Measurements from ENCODE around the gene DTNA. TPM values are rescaled to one million over a fixed set of nuclear protein-coding genes. Genes with fewer than 3 reads are reported as not detected.

The DTNA gene
- polyA plus RNA-seq, 1 experiment = 16.4 TPM

GRCh38 chr18:34691614-34692013, 18.5 kb upstream of the DTNA start:
- Histone ChIP-seq H3K27ac (ENCODE audit: low read depth, low read length) (no peak overlapping the region), H3K4me3 (ENCODE audit: low read depth, low read length) (no peak overlapping the region), H3K9me3 (ENCODE audit: control insufficient read depth, insufficient read depth, low read length) (no peaks in the 10 kb centered on the region), H3K27me3 (ENCODE audit: control insufficient read depth, insufficient read depth, low read length) (no peaks in the 10 kb centered on the region)
- ChIA-PET CTCF (interaction anchor here (1.2 to 7.6 kb wide), 2 partner anchors 13 to 30 kb away, joined by 3 to 56 read pairs; no protein-coding TSS in a partner anchor), POLR2A (no interaction called here)
- TF ChIP-seq CTCF (IDR thresholded peaks at IDR 0.05; ENCODE audit: low read depth, low read length) = no peak
- no peak for DNase-seq (ENCODE audit: low read depth, low spot score)

- H3K27me3 ChIP-seq (ENCODE audit: control insufficient read depth, insufficient read depth, low read length) = no peaks in the 10 kb centered on the region
- ChIA-PET POLR2A (no interaction called here), CTCF (interaction anchor here (1.0 to 7.6 kb wide), 3 partner anchors 33 to 111 kb away, joined by 3 to 56 read pairs (median 4); no protein-coding TSS in a partner anchor)
- no peaks in the 10 kb centered on the region for H3K9me3 ChIP-seq (ENCODE audit: control insufficient read depth, insufficient read depth, low read length)
- H3K4me3 ChIP-seq (ENCODE audit: low read depth, low read length) = no peak overlapping the region
- H3K27ac ChIP-seq (ENCODE audit: low read depth, low read length) = no peak overlapping the region
- TF ChIP-seq CTCF (IDR thresholded peaks at IDR 0.05; ENCODE audit: low read depth, low read length) = no peak
- DNase-seq (ENCODE audit: low read depth, low spot score) = no peak
Observed at GRCh38 chr18:34694591-34695165, 15.4 kb upstream of the DTNA start.

- ChIA-PET POLR2A (no interaction called here), CTCF (interaction anchor here (0.6 to 7.6 kb wide), 4 partner anchors 34 to 92 kb away, joined by 3 to 56 read pairs (median 4); no protein-coding TSS in a partner anchor)
- Histone ChIP-seq H3K4me3 (ENCODE audit: low read depth, low read length) (no peak overlapping the region), H3K27me3 (ENCODE audit: control insufficient read depth, insufficient read depth, low read length) (no peaks in the 10 kb centered on the region), H3K9me3 (ENCODE audit: control insufficient read depth, insufficient read depth, low read length) (no peaks in the 10 kb centered on the region), H3K27ac (ENCODE audit: low read depth, low read length) (no peak overlapping the region)
- DNase-seq (ENCODE audit: low read depth, low spot score) = no peak
- TF ChIP-seq CTCF (IDR thresholded peaks at IDR 0.05; ENCODE audit: low read depth, low read length) = no peak
Observed at GRCh38 chr18:34695310-34695709, 14.8 kb upstream of the DTNA start.

- Histone ChIP-seq H3K9me3 (ENCODE audit: control insufficient read depth, insufficient read depth, low read length) (no peaks in the 10 kb centered on the region), H3K4me3 (ENCODE audit: low read depth, low read length) (no peak overlapping the region), H3K27ac (ENCODE audit: low read depth, low read length) (no peak overlapping the region), H3K27me3 (ENCODE audit: control insufficient read depth, insufficient read depth, low read length) (no peaks in the 10 kb centered on the region)
- no peak for DNase-seq (ENCODE audit: low read depth, low spot score)
- POLR2A ChIA-PET = no interaction called here
- CTCF ChIA-PET = interaction anchor here (7.6 kb wide), 1 partner anchor 35 kb away, joined by 56 read pairs; no protein-coding TSS in a partner anchor
- TF ChIP-seq CTCF (IDR thresholded peaks at IDR 0.05; ENCODE audit: low read depth, low read length) = no peak
Observed at GRCh38 chr18:34696671-34697070, 13.4 kb upstream of the DTNA start.

GRCh38 chr18:34697233-34697632, 12.9 kb upstream of the DTNA start:
- H3K4me3 ChIP-seq (ENCODE audit: low read depth, low read length) = no peak overlapping the region
- no peak overlapping the region for H3K27ac ChIP-seq (ENCODE audit: low read depth, low read length)
- H3K27me3 ChIP-seq (ENCODE audit: control insufficient read depth, insufficient read depth, low read length) = no peaks in the 10 kb centered on the region
- no peak for TF ChIP-seq CTCF (IDR thresholded peaks at IDR 0.05; ENCODE audit: low read depth, low read length)
- POLR2A ChIA-PET = no interaction called here
- no peak for DNase-seq (ENCODE audit: low read depth, low spot score)
- no peaks in the 10 kb centered on the region for H3K9me3 ChIP-seq (ENCODE audit: control insufficient read depth, insufficient read depth, low read length)
- CTCF ChIA-PET = interaction anchor here (7.6 kb wide), 1 partner anchor 36 kb away, joined by 56 read pairs; no protein-coding TSS in a partner anchor
